NCI-H1694 treated with DMSO at 0.1 percent for 48 hours (cell line): Measurements from ENCODE around the gene ITIH4.
A peak's percentile ranks its signal among the peaks of the same experiment; 100 is the strongest.

ENCODE experiments used
- DNase-seq: peaks from one replicate; lab custom pipeline; 2025; lab: John Stamatoyannopoulos, UW

Gene ITIH4

GRCh38 chr3:52831500-52832301 lies 1.2 kb upstream of the ITIH4 start:
- DNase-seq = peak; percentile 20

GRCh38 chr3:52829906-52830463 lies 487 bp downstream of the ITIH4 start:
- DNase-seq = no peak

- no peak for DNase-seq
Observed at GRCh38 chr3:52829482-52829881, 990 bp downstream of the ITIH4 start.

- no peak for DNase-seq
Observed at GRCh38 chr3:52827866-52828376, 2.6 kb downstream of the ITIH4 start.

- no peak for DNase-seq
Observed at GRCh38 chr3:52827441-52827840, 3.0 kb downstream of the ITIH4 start.

- no peak for DNase-seq
Observed at GRCh38 chr3:52824037-52824436, 6.4 kb downstream of the ITIH4 start.

GRCh38 chr3:52822363-52822762 lies 8.1 kb downstream of the ITIH4 start:
- no peak for DNase-seq

- DNase-seq = peak; percentile 24
Observed at GRCh38 chr3:52820736-52821135, 9.7 kb downstream of the ITIH4 start.

GRCh38 chr3:52819936-52820335 lies 10.5 kb downstream of the ITIH4 start:
- DNase-seq = no peak

- DNase-seq = no peak
Observed at GRCh38 chr3:52817860-52818259, 12.6 kb downstream of the ITIH4 start.

GRCh38 chr3:52817221-52817620 lies 13.3 kb downstream of the ITIH4 start:
- DNase-seq = no peak

GRCh38 chr3:52816654-52817053 lies 13.8 kb downstream of the ITIH4 start:
- DNase-seq = no peak

GRCh38 chr3:52816199-52816598 lies 14.3 kb downstream of the ITIH4 start:
- no peak for DNase-seq

GRCh38 chr3:52813810-52814209 lies 16.7 kb downstream of the ITIH4 start:
- no peak for DNase-seq

- no peak for DNase-seq
Observed at GRCh38 chr3:52811452-52812011, 18.9 kb downstream of the ITIH4 start.

GRCh38 chr3:52810923-52811322 lies 19.5 kb downstream of the ITIH4 start:
- no peak for DNase-seq

- no peak for DNase-seq
Observed at GRCh38 chr3:52809662-52810377, 20.7 kb downstream of the ITIH4 start.

GRCh38 chr3:52809149-52809548 lies 21.3 kb downstream of the ITIH4 start:
- no peak for DNase-seq

GRCh38 chr3:52805270-52806039 lies 25.0 kb downstream of the ITIH4 start:
- no peak for DNase-seq

- no peak for DNase-seq
Observed at GRCh38 chr3:52801839-52802238, 28.6 kb downstream of the ITIH4 start.

- no peak for DNase-seq
Observed at GRCh38 chr3:52800079-52800478, 30.4 kb downstream of the ITIH4 start.

- DNase-seq = peak; percentile 0
Observed at GRCh38 chr3:52798978-52799476, 31.4 kb downstream of the ITIH4 start.
